ENCODE data around the gene LCE2D.
"Not testable (repeated sequence)": the region's sequence is repeated elsewhere in the genome, so short reads cannot be mapped to it uniquely, and the experiment has no call there.

The LCE2D gene

DNA sequence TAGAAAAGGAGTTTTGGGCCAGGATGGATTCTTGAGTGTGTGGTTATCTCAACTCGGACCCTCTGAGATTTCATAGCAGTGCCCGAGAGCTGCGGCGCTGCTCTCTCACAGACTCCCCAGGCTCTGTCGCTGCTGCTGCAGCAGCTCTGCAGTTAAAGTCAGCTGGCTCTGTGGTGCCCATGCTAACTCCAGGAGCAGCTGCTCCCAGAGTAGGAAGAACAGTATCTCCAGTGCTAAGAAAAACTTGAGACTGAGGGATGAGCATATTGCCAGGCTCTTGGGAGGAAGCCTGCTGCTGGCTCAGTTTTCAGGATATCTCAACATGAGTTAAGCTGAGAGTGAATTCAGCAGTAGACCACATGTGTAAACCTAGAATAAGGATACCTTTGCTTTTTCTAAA lies 4.5 kb downstream of the LCE2D start:
- H3F3A ChIP-seq (ENCODE audit: insufficient read depth, low read length), result no peaks in the 10 kb centered on the region
- H2AFZ ChIP-seq (ENCODE audit: low read length), result no peak overlapping the region
- H3K9me3 ChIP-seq (ENCODE audit: low read length), result no peaks in the 10 kb centered on the region
- no peaks in the 10 kb centered on the region for H3K9me2 ChIP-seq (ENCODE audit: low read depth, low read length)
- H3K27me3 ChIP-seq (ENCODE audit: insufficient read depth, low read length), result no peaks in the 10 kb centered on the region
- H3K9ac ChIP-seq (ENCODE audit: low read length), result no peak overlapping the region
- H3K27ac ChIP-seq (ENCODE audit: low read depth, low read length, poor library complexity, severe bottlenecking), result no peak overlapping the region
- H4K20me1 ChIP-seq (ENCODE audit: insufficient read depth, low read length), result no peaks in the 10 kb centered on the region
- no peaks in the 10 kb centered on the region for H3K79me2 ChIP-seq (ENCODE audit: insufficient read depth, low read length)
- no peak overlapping the region for H3K4me2 ChIP-seq (ENCODE audit: low read length)
- TF ChIP-seq, protein P1, sequence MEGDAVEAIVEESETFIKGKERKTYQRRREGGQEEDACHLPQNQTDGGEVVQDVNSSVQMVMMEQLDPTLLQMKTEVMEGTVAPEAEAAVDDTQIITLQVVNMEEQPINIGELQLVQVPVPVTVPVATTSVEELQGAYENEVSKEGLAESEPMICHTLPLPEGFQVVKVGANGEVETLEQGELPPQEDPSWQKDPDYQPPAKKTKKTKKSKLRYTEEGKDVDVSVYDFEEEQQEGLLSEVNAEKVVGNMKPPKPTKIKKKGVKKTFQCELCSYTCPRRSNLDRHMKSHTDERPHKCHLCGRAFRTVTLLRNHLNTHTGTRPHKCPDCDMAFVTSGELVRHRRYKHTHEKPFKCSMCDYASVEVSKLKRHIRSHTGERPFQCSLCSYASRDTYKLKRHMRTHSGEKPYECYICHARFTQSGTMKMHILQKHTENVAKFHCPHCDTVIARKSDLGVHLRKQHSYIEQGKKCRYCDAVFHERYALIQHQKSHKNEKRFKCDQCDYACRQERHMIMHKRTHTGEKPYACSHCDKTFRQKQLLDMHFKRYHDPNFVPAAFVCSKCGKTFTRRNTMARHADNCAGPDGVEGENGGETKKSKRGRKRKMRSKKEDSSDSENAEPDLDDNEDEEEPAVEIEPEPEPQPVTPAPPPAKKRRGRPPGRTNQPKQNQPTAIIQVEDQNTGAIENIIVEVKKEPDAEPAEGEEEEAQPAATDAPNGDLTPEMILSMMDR (IDR thresholded peaks at IDR 0.05; ENCODE audit: low read length), result no peak
- no peak for TF ChIP-seq EZH2 (IDR thresholded peaks at IDR 0.05; ENCODE audit: borderline replicate concordance, low read length)
- no peaks in the 10 kb centered on the region for H3K36me3 ChIP-seq (ENCODE audit: insufficient read depth, low read length)
- H3K4me3 ChIP-seq (ENCODE audit: low read depth, low read length, poor library complexity, severe bottlenecking), result no peak overlapping the region
- H3K4me1 ChIP-seq (ENCODE audit: insufficient read depth, low read length, severe bottlenecking), result no peaks in the 10 kb centered on the region

DNA sequence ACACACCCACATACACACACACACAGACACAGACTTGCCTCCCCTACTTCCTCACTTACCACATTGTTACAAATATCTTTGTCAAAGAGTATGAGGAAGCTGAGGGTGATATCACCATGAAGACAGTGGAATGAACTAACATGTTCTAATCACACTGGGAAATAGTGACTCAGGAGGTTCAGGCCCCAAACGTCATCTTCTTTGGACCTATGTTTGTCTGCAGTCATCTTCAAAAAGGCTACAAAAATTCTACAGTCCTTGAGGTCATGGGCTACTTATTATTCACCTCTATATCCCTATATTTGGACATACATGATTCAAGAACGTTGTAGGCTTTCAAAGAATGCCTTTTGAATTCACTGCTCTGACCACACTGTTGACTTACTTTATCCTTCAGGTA lies 9.8 kb downstream of the LCE2D start:
- TF ChIP-seq, protein P1 (IDR thresholded peaks at IDR 0.05; ENCODE audit: low read length), result no peak
- TF ChIP-seq EZH2 (IDR thresholded peaks at IDR 0.05; ENCODE audit: borderline replicate concordance, low read length), result no peak
- H3K79me2 ChIP-seq (ENCODE audit: insufficient read depth, low read length), result no peaks in the 10 kb centered on the region
- H3K4me3 ChIP-seq (ENCODE audit: low read depth, low read length, poor library complexity, severe bottlenecking), result no peak overlapping the region
- H3K36me3 ChIP-seq (ENCODE audit: insufficient read depth, low read length), result no peaks in the 10 kb centered on the region
- no peaks in the 10 kb centered on the region for H3K27me3 ChIP-seq (ENCODE audit: insufficient read depth, low read length)
- no peaks in the 10 kb centered on the region for H3K9me2 ChIP-seq (ENCODE audit: low read depth, low read length)
- no peak overlapping the region for H3K4me2 ChIP-seq (ENCODE audit: low read length)
- H3K9me3 ChIP-seq (ENCODE audit: low read length), result no peaks in the 10 kb centered on the region
- H2AFZ ChIP-seq (ENCODE audit: low read length), result no peak overlapping the region
- H3F3A ChIP-seq (ENCODE audit: insufficient read depth, low read length), result no peaks in the 10 kb centered on the region
- no peaks in the 10 kb centered on the region for H3K4me1 ChIP-seq (ENCODE audit: insufficient read depth, low read length, severe bottlenecking)
- H4K20me1 ChIP-seq (ENCODE audit: insufficient read depth, low read length), result no peaks in the 10 kb centered on the region
- H3K27ac ChIP-seq (ENCODE audit: low read depth, low read length, poor library complexity, severe bottlenecking), result no peak overlapping the region
- no peak overlapping the region for H3K9ac ChIP-seq (ENCODE audit: low read length)

DNA sequence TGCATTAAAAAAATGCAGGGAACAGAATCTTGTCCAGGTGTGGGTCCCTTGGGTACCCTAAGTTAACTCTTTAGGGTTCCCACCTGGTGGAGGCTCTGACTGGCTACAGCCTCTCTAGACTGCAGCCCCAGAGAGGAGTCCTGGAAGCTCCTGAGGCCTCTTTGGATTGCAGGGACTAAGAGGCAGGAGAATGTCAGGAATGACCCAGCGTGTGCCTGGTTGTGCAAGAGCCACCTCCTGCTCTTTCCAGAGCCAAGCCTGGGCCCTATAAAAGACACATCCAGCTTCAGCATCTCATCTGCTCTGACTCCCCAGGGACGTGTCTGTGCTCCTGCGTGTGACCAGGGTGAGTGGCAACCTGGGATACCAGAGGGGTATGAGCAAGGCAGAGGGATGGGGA lies 11.8 kb downstream of the LCE2D start, which contains the start of gene LCE2C:
LCE2C (plus strand) TSS at position 297 of the 400 bp plus-strand sequence. CDS start 737 bp downstream, outside the sequence.
- H3K4me3 ChIP-seq (ENCODE audit: low read depth, low read length, poor library complexity, severe bottlenecking); H3K27me3 ChIP-seq (ENCODE audit: insufficient read depth, low read length); H3K27ac ChIP-seq (ENCODE audit: low read depth, low read length, poor library complexity, severe bottlenecking); H3K9me3 ChIP-seq (ENCODE audit: low read length); H3K4me2 ChIP-seq (ENCODE audit: low read length); H3K9me2 ChIP-seq (ENCODE audit: low read depth, low read length); H3K4me1 ChIP-seq (ENCODE audit: insufficient read depth, low read length, severe bottlenecking); H3K79me2 ChIP-seq (ENCODE audit: insufficient read depth, low read length); H3K36me3 ChIP-seq (ENCODE audit: insufficient read depth, low read length); H4K20me1 ChIP-seq (ENCODE audit: insufficient read depth, low read length); H3K9ac ChIP-seq (ENCODE audit: low read length); H2AFZ ChIP-seq (ENCODE audit: low read length); H3F3A ChIP-seq (ENCODE audit: insufficient read depth, low read length): not testable (repeated sequence)

DNA sequence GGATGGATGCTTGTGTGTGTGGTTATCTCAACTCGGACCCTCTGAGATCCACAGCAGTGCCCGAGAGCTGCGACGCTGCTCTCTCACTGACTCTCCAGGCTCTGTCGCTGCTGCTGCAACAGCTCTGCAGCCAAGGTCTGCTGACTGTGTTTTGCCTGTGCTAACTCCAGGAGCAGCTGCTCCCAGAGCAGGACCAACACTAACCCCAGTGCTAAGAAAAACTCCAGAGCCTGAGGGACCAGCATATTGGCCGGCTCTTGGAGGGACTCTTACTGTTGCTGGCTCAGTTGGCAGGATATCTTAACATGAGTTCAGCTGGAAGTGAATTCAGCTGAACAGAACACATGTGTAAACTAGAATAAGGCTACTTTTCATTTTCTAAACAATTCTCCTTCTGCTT lies 16.3 kb downstream of the LCE2D start:
- TF ChIP-seq EZH2 (IDR thresholded peaks at IDR 0.05; ENCODE audit: borderline replicate concordance, low read length), result no peak
- TF ChIP-seq, protein P1 (IDR thresholded peaks at IDR 0.05; ENCODE audit: low read length), result no peak

More for the DNA sequence above, 16.3 kb downstream of the LCE2D start:
- Histone ChIP-seq H3K4me1 (ENCODE audit: insufficient read depth, low read length, severe bottlenecking) (no peaks in the 10 kb centered on the region), H3F3A (ENCODE audit: insufficient read depth, low read length) (no peaks in the 10 kb centered on the region), H2AFZ (ENCODE audit: low read length) (no peak overlapping the region), H3K36me3 (ENCODE audit: insufficient read depth, low read length) (no peaks in the 10 kb centered on the region), H3K27ac (ENCODE audit: low read depth, low read length, poor library complexity, severe bottlenecking) (no peak overlapping the region), H3K79me2 (ENCODE audit: insufficient read depth, low read length) (no peaks in the 10 kb centered on the region), H3K4me3 (ENCODE audit: low read depth, low read length, poor library complexity, severe bottlenecking) (no peak overlapping the region), H3K9me2 (ENCODE audit: low read depth, low read length) (no peaks in the 10 kb centered on the region), H3K9ac (ENCODE audit: low read length) (no peak overlapping the region), H3K9me3 (ENCODE audit: low read length) (no peaks in the 10 kb centered on the region), H3K27me3 (ENCODE audit: insufficient read depth, low read length) (no peaks in the 10 kb centered on the region), H4K20me1 (ENCODE audit: insufficient read depth, low read length) (no peaks in the 10 kb centered on the region), H3K4me2 (ENCODE audit: low read length) (no peak overlapping the region)

All from OCI-LY1 (cell line).